Gastroesophageal sphincter (tissue), 3 donors: Measurements from ENCODE around the gene SMOC1.

Source experiments
- CTCF ChIP-seq, 4 experiments: fragments of 200-600 bp in 2 of 4; fragments of 450-650 bp in 2 of 4; sonication (generic) in 1 of 4; IDR thresholded peaks; one replicate each; pipeline ENCODE4 v1.5.1; 2017 to 2019; ENCODE audit warnings: antibody characterized with exemption in 4 of 4, mild to moderate bottlenecking in 2 of 4, moderate library complexity in 2 of 4
- EP300 ChIP-seq: sonication (generic); formaldehyde crosslinking; IDR thresholded peaks from one replicate; pipeline ENCODE4 v1.6.1; 2017; ENCODE audit warnings: antibody characterized with exemption, mild to moderate bottlenecking
- POLR2A ChIP-seq, 2 donors: fragments of 450-650 bp; IDR thresholded peaks; one replicate each; pipeline ENCODE4 v1.6.1; 2017; ENCODE audit warnings: antibody characterized with exemption in 2 of 2, mild to moderate bottlenecking in 2 of 2, moderate library complexity in 1 of 2

- TF ChIP-seq CTCF (IDR thresholded peaks at IDR 0.05): no peak
- no peak for TF ChIP-seq POLR2A (IDR thresholded peaks at IDR 0.05)
- no peak for TF ChIP-seq EP300
These were observed 25.4 kb upstream of the SMOC1 start for GRCh38 chr14:69853774-69854173.
